K562 (cell line): ENCODE measurements around the gene ZNF174. TPM values are rescaled to one million over a fixed set of nuclear protein-coding genes. Genes with fewer than 3 reads are reported as not detected.

ENCODE experiments used
- HIVEP1 ChIP-seq: fragments of 250-450 bp; sonication (Bioruptor Pico); IDR thresholded peaks from 2 replicates; pipeline ENCODE4 v1.4.0; 2020; ENCODE audit warnings: mild to moderate bottlenecking
- TFE3 ChIP-seq: fragments of 450-650 bp; formaldehyde crosslinking; IDR thresholded peaks from 2 replicates; pipeline ENCODE4 v1.4.0; 2020; ENCODE audit warnings: mild to moderate bottlenecking, mixed read lengths
- polyA plus RNA-seq, 8 experiments: library from polyadenylated mRNA; depleted of rRNA in 4 of 8; stranded (reverse) in 5 of 8; unstranded in 3 of 8; fragments of >200 nt; fragmentation: Nextera tagmentation in 2 of 8; fragmentation: Illumina TruSeq in 1 of 8; extraction: Ambion mirVana in 2 of 8; extraction: Trizol in 1 of 8; gene quantifications; 2 replicates each; pipeline versions ENCODE4 v1.2.1 to v1.2.3, GENCODE V29; 2011 to 2014; ENCODE audit warnings: inconsistent platforms in 1 of 8, missing spikeins in 1 of 8
- total RNA-seq, 7 experiments: library from RNA; depleted of rRNA in 6 of 7; stranded (reverse); fragments of >200 nt in 6 of 7; fragmentation: Illumina TruSeq in 2 of 7; extraction: Trizol in 2 of 7; gene quantifications; 2 replicates each; pipeline versions ENCODE4 v1.2.1 to v1.2.3, GENCODE V29; 2011 to 2021; ENCODE audit warnings: low replicate concordance in 1 of 7

ZNF174 gene
- total and polyA plus RNA-seq, 9 of the 15 experiments (the other 6 are each of a cell fraction or from before 2014, with no cell fraction given) = 5.1 to 19.1 (median 12.5) TPM

- TF ChIP-seq TFE3 (peak; percentile 94), HIVEP1 (no peak)
- TF ChIP-seq, all 486 proteins: peak for 10
Measured at GRCh38 chr16:3458852-3459361, 57.9 kb downstream of the ZNF174 start (continued).

Other genes starting within 250 kb of the ZNF174 start
Only the 7 nearest of the 14 such genes appear.
- 4.9 and 5.8 TPM in 2 replicates for gene TIGD7, start 95.8 kb upstream of the ZNF174 start, total RNA-seq (2014; rRNA removed)
- gene TIGD7, start 95.8 kb upstream of the ZNF174 start, total RNA-seq (2014; rRNA removed; fragmentation: Illumina TruSeq; extraction: Trizol) = 9.1 and 13.0 TPM in 2 replicates
- 5.4 and 6.7 TPM in 2 replicates for gene TIGD7, start 95.8 kb upstream of the ZNF174 start, total RNA-seq (2015; rRNA removed; fragmentation: Illumina TruSeq; extraction: Trizol)
- gene TIGD7, start 95.8 kb upstream of the ZNF174 start, total RNA-seq (2021) = 5.2 and 6.2 TPM in 2 replicates
- gene TIGD7, start 95.8 kb upstream of the ZNF174 start, polyA plus RNA-seq (2011; rRNA removed) = 8.7 and 10.7 TPM in 2 replicates
- 9.0 and 9.4 TPM in 2 replicates for gene TIGD7, start 95.8 kb upstream of the ZNF174 start, polyA plus RNA-seq (2014; fragmentation: Illumina TruSeq; extraction: Trizol)
- 1 to 10 TPM in 1 of 2 experiments, under 1 TPM in 1; 0.84 to 2.0 TPM for gene TIGD7, start 95.8 kb upstream of the ZNF174 start, polyA plus RNA-seq (2014; fragmentation: Nextera tagmentation; extraction: Ambion mirVana)
- 8.0 and 8.9 TPM in 2 replicates for gene TIGD7, start 95.8 kb upstream of the ZNF174 start, polyA plus RNA-seq (2014; rRNA removed)
- 14.0 and 15.8 TPM in 2 replicates for gene ZNF75A, start 95.7 kb upstream of the ZNF174 start, total RNA-seq (2014; rRNA removed)
- 23.2 and 26.2 TPM in 2 replicates for gene ZNF75A, start 95.7 kb upstream of the ZNF174 start, total RNA-seq (2014; rRNA removed; fragmentation: Illumina TruSeq; extraction: Trizol)
- 15.8 and 17.1 TPM in 2 replicates for gene ZNF75A, start 95.7 kb upstream of the ZNF174 start, total RNA-seq (2015; rRNA removed; fragmentation: Illumina TruSeq; extraction: Trizol)
- 13.9 and 14.2 TPM in 2 replicates for gene ZNF75A, start 95.7 kb upstream of the ZNF174 start, total RNA-seq (2021)
- gene ZNF75A, start 95.7 kb upstream of the ZNF174 start, polyA plus RNA-seq (2011; rRNA removed) = 13.9 and 20.8 TPM in 2 replicates
- 21.2 and 24.5 TPM in 2 replicates for gene ZNF75A, start 95.7 kb upstream of the ZNF174 start, polyA plus RNA-seq (2014; fragmentation: Illumina TruSeq; extraction: Trizol)
- gene ZNF75A, start 95.7 kb upstream of the ZNF174 start, polyA plus RNA-seq (2014; fragmentation: Nextera tagmentation; extraction: Ambion mirVana) = 10 to 100 TPM in 1 of 2 experiments, 1 to 10 TPM in 1; 7.2 to 10.1 TPM
- 15.8 and 18.6 TPM in 2 replicates for gene ZNF75A, start 95.7 kb upstream of the ZNF174 start, polyA plus RNA-seq (2014; rRNA removed)
- not detected in 2 replicates for gene OR2C1, start 45.3 kb upstream of the ZNF174 start, total RNA-seq (2014; rRNA removed)
- gene OR2C1, start 45.3 kb upstream of the ZNF174 start, total RNA-seq (2014; rRNA removed; fragmentation: Illumina TruSeq; extraction: Trizol) = not detected in 2 replicates
- not detected in 2 replicates for gene OR2C1, start 45.3 kb upstream of the ZNF174 start, total RNA-seq (2015; rRNA removed; fragmentation: Illumina TruSeq; extraction: Trizol)
- gene OR2C1, start 45.3 kb upstream of the ZNF174 start, total RNA-seq (2021) = not detected in 2 replicates
- gene OR2C1, start 45.3 kb upstream of the ZNF174 start, polyA plus RNA-seq (2011; rRNA removed) = not detected in 2 replicates
- gene OR2C1, start 45.3 kb upstream of the ZNF174 start, polyA plus RNA-seq (2014; fragmentation: Illumina TruSeq; extraction: Trizol) = not detected in 2 replicates
- not detected for gene OR2C1, start 45.3 kb upstream of the ZNF174 start, polyA plus RNA-seq (2014; fragmentation: Nextera tagmentation; extraction: Ambion mirVana)
- not detected in 2 replicates for gene OR2C1, start 45.3 kb upstream of the ZNF174 start, polyA plus RNA-seq (2014; rRNA removed)
- 14.6 and 16.3 TPM in 2 replicates for gene ZSCAN32, start 211 bp upstream of the ZNF174 start, total RNA-seq (2014; rRNA removed)
- 21.1 and 21.3 TPM in 2 replicates for gene ZSCAN32, start 211 bp upstream of the ZNF174 start, total RNA-seq (2014; rRNA removed; fragmentation: Illumina TruSeq; extraction: Trizol)
- gene ZSCAN32, start 211 bp upstream of the ZNF174 start, total RNA-seq (2015; rRNA removed; fragmentation: Illumina TruSeq; extraction: Trizol) = 16.6 and 17.9 TPM in 2 replicates
- gene ZSCAN32, start 211 bp upstream of the ZNF174 start, total RNA-seq (2021) = 16.5 TPM in 2 replicates
- 28.5 and 29.4 TPM in 2 replicates for gene ZSCAN32, start 211 bp upstream of the ZNF174 start, polyA plus RNA-seq (2011; rRNA removed)
- 22.6 and 26.1 TPM in 2 replicates for gene ZSCAN32, start 211 bp upstream of the ZNF174 start, polyA plus RNA-seq (2014; fragmentation: Illumina TruSeq; extraction: Trizol)
- gene ZSCAN32, start 211 bp upstream of the ZNF174 start, polyA plus RNA-seq (2014; fragmentation: Nextera tagmentation; extraction: Ambion mirVana) = 10 to 100 TPM; 16.0 to 24.6 TPM
- 18.4 and 19.2 TPM in 2 replicates for gene ZSCAN32, start 211 bp upstream of the ZNF174 start, polyA plus RNA-seq (2014; rRNA removed)
- gene ZNF597, start 42.3 kb downstream of the ZNF174 start, total RNA-seq (2014; rRNA removed) = 0.20 and 0.68 TPM in 2 replicates
- 0.58 and 0.70 TPM in 2 replicates for gene ZNF597, start 42.3 kb downstream of the ZNF174 start, total RNA-seq (2014; rRNA removed; fragmentation: Illumina TruSeq; extraction: Trizol)
- gene ZNF597, start 42.3 kb downstream of the ZNF174 start, total RNA-seq (2015; rRNA removed; fragmentation: Illumina TruSeq; extraction: Trizol) = 0.57 and 0.62 TPM in 2 replicates
- 0.36 and 0.42 TPM in 2 replicates for gene ZNF597, start 42.3 kb downstream of the ZNF174 start, total RNA-seq (2021)
- 0.17 and 0.57 TPM in 2 replicates for gene ZNF597, start 42.3 kb downstream of the ZNF174 start, polyA plus RNA-seq (2011; rRNA removed)
- gene ZNF597, start 42.3 kb downstream of the ZNF174 start, polyA plus RNA-seq (2014; fragmentation: Illumina TruSeq; extraction: Trizol) = 0.29 and 0.43 TPM in 2 replicates
- under 1 TPM; 0.14 to 0.31 TPM for gene ZNF597, start 42.3 kb downstream of the ZNF174 start, polyA plus RNA-seq (2014; fragmentation: Nextera tagmentation; extraction: Ambion mirVana)
- 0.32 and 0.34 TPM in 2 replicates for gene ZNF597, start 42.3 kb downstream of the ZNF174 start, polyA plus RNA-seq (2014; rRNA removed)
- 9.5 and 13.7 TPM in 2 replicates for gene NAA60, start 42.5 kb downstream of the ZNF174 start, total RNA-seq (2014; rRNA removed)
- gene NAA60, start 42.5 kb downstream of the ZNF174 start, total RNA-seq (2014; rRNA removed; fragmentation: Illumina TruSeq; extraction: Trizol) = 9.7 and 13.8 TPM in 2 replicates
- gene NAA60, start 42.5 kb downstream of the ZNF174 start, total RNA-seq (2015; rRNA removed; fragmentation: Illumina TruSeq; extraction: Trizol) = 10.3 and 11.9 TPM in 2 replicates
- 34.4 and 35.4 TPM in 2 replicates for gene NAA60, start 42.5 kb downstream of the ZNF174 start, total RNA-seq (2021)
- 16.0 and 17.2 TPM in 2 replicates for gene NAA60, start 42.5 kb downstream of the ZNF174 start, polyA plus RNA-seq (2011; rRNA removed)
- gene NAA60, start 42.5 kb downstream of the ZNF174 start, polyA plus RNA-seq (2014; fragmentation: Illumina TruSeq; extraction: Trizol) = 41.8 and 49.4 TPM in 2 replicates
- gene NAA60, start 42.5 kb downstream of the ZNF174 start, polyA plus RNA-seq (2014; fragmentation: Nextera tagmentation; extraction: Ambion mirVana) = 1 to 10 TPM; 2.1 to 2.3 TPM
- gene NAA60, start 42.5 kb downstream of the ZNF174 start, polyA plus RNA-seq (2014; rRNA removed) = 21.6 and 25.1 TPM in 2 replicates
- gene C16orf90, start 94.3 kb downstream of the ZNF174 start, total RNA-seq (2014; rRNA removed) = not detected in 2 replicates
- gene C16orf90, start 94.3 kb downstream of the ZNF174 start, total RNA-seq (2014; rRNA removed; fragmentation: Illumina TruSeq; extraction: Trizol) = not detected in 2 replicates
- gene C16orf90, start 94.3 kb downstream of the ZNF174 start, total RNA-seq (2015; rRNA removed; fragmentation: Illumina TruSeq; extraction: Trizol) = not detected in 2 replicates
- gene C16orf90, start 94.3 kb downstream of the ZNF174 start, total RNA-seq (2021) = not detected in 2 replicates
- not detected in 2 replicates for gene C16orf90, start 94.3 kb downstream of the ZNF174 start, polyA plus RNA-seq (2011; rRNA removed)
- gene C16orf90, start 94.3 kb downstream of the ZNF174 start, polyA plus RNA-seq (2014; fragmentation: Illumina TruSeq; extraction: Trizol) = not detected in 2 replicates
- not detected for gene C16orf90, start 94.3 kb downstream of the ZNF174 start, polyA plus RNA-seq (2014; fragmentation: Nextera tagmentation; extraction: Ambion mirVana)
- not detected in 2 replicates for gene C16orf90, start 94.3 kb downstream of the ZNF174 start, polyA plus RNA-seq (2014; rRNA removed)